ENCODE data around the gene THBD. TPM values are rescaled to one million over a fixed set of nuclear protein-coding genes. Genes with fewer than 3 reads are reported as not detected.

THBD gene
- total and polyA plus RNA-seq, 9 of the 15 experiments (the other 6 are each of a cell fraction or from before 2014, with no cell fraction given) = 0.07 to 0.49 (median 0.33) TPM

- no peak for TF ChIP-seq RFX5 (IDR thresholded peaks at IDR 0.05; ENCODE audit: low read depth, low read length)
- no peak for TF ChIP-seq ZKSCAN1 (IDR thresholded peaks at IDR 0.05; ENCODE audit: low read depth, low read length)
- TF ChIP-seq HES1 (IDR thresholded peaks at IDR 0.05; ENCODE audit: low read depth) = 0 out of 2 replicates have a peak, but pooled peaks have one; percentile 35
- TF ChIP-seq MTA2 (IDR thresholded peaks at IDR 0.05; ENCODE audit: low read depth) = peak; percentile 36; the same call in 1 of the 2 replicates
- TF ChIP-seq CCNT2 (IDR thresholded peaks at IDR 0.05; ENCODE audit: borderline replicate concordance, extremely low read depth, insufficient read length, low read depth, low read length) = no peak
- no peak for TF ChIP-seq ID3 (CRISPR knock-in tag; IDR thresholded peaks at IDR 0.05)
- TF ChIP-seq ID3 (tag; IDR thresholded peaks at IDR 0.05) = no peak
- no peak for TF ChIP-seq POLR3A (IDR thresholded peaks at IDR 0.05; ENCODE audit: borderline replicate concordance, extremely low read depth, insufficient read depth, insufficient read length)
- no peak for TF ChIP-seq ZBTB43 (CRISPR knock-in tag; IDR thresholded peaks at IDR 0.05)
- TF ChIP-seq PRPF4 (IDR thresholded peaks at IDR 0.05; ENCODE audit: insufficient read depth, low read depth, low read length, poor library complexity, severe bottlenecking) = no peak
- TF ChIP-seq C11orf30 (IDR thresholded peaks at IDR 0.05; ENCODE audit: low read depth) = no peak
- TF ChIP-seq TRIM25 (IDR thresholded peaks at IDR 0.05; ENCODE audit: borderline replicate concordance) = no peak
- no peak for TF ChIP-seq CREB3L1 (IDR thresholded peaks at IDR 0.05; ENCODE audit: borderline replicate concordance, low read depth)
- TF ChIP-seq ATF3 (IDR thresholded peaks at IDR 0.05) = peak; percentile 24; the same call in 1 of the 2 replicates
- no peak for TF ChIP-seq ATF3 (CRISPR knock-in tag; conservative IDR thresholded peaks at IDR 0.05)
- no peak for TF ChIP-seq SMC3 (conservative IDR thresholded peaks at IDR 0.05; ENCODE audit: insufficient read depth, low read depth, low read length)
- no peak for TF ChIP-seq ZNF124 (CRISPR knock-in tag; IDR thresholded peaks at IDR 0.05)
- no peak for TF ChIP-seq ZNF766 (CRISPR knock-in tag; conservative IDR thresholded peaks at IDR 0.05)
- peak; percentile 81 for TF ChIP-seq CBFA2T3 (IDR thresholded peaks at IDR 0.05)
- TF ChIP-seq ZBTB2 (IDR thresholded peaks at IDR 0.05) = no peak
- no peak for TF ChIP-seq ZNF239 (CRISPR knock-in tag; IDR thresholded peaks at IDR 0.05)
Observed at GRCh38 chr20:23092384-23092756, 42.9 kb upstream of the THBD start (continued).
